Astrocyte (in vitro differentiated cells and primary cell): ENCODE results near the gene GRIA1.

Source experiments
- EZH2 ChIP-seq: IDR thresholded peaks from 2 replicates; pipeline ENCODE4 v1.6.1; 2012; ENCODE audit warnings: mild to moderate bottlenecking, low read length, inconsistent platforms; ENCODE audit not compliant: insufficient read depth
- TF ChIP-seq, protein P1 (sequence below): IDR thresholded peaks from 2 replicates; pipeline ENCODE4 v1.5.1; 2011; ENCODE audit warnings: low read depth, mild to moderate bottlenecking, inconsistent platforms, low read length, moderate library complexity; ENCODE audit not compliant: insufficient read depth

DNA sequence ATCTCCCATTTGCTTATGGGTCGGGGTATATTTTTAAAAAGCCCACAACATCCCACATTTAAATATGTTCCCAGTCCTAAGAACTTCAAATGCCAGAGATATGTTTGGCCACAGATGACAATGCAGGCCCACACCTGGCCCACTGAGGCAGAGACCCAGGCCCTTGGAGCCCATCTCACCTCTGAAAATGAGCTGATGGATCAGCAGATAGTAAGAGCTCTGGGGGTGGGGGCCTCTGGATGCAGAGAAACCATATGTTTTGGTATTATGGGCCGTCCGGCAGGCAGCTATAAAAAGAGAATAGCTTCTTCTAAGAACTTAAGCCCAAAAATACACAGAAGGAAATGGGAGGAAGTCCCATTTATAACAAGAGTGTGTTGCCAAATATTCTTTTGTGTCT, 256.0 kb downstream of the GRIA1 start:
- TF ChIP-seq, protein P1, sequence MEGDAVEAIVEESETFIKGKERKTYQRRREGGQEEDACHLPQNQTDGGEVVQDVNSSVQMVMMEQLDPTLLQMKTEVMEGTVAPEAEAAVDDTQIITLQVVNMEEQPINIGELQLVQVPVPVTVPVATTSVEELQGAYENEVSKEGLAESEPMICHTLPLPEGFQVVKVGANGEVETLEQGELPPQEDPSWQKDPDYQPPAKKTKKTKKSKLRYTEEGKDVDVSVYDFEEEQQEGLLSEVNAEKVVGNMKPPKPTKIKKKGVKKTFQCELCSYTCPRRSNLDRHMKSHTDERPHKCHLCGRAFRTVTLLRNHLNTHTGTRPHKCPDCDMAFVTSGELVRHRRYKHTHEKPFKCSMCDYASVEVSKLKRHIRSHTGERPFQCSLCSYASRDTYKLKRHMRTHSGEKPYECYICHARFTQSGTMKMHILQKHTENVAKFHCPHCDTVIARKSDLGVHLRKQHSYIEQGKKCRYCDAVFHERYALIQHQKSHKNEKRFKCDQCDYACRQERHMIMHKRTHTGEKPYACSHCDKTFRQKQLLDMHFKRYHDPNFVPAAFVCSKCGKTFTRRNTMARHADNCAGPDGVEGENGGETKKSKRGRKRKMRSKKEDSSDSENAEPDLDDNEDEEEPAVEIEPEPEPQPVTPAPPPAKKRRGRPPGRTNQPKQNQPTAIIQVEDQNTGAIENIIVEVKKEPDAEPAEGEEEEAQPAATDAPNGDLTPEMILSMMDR = no peak
- no peak for TF ChIP-seq EZH2
